NCI-H1694 treated with DMSO at 0.1 percent for 48 hours (cell line): ENCODE measurements around the gene CD93.

Experiments used
- DNase-seq: peaks from one replicate; lab custom pipeline; 2025; lab: John Stamatoyannopoulos, UW

The CD93 gene

DNA sequence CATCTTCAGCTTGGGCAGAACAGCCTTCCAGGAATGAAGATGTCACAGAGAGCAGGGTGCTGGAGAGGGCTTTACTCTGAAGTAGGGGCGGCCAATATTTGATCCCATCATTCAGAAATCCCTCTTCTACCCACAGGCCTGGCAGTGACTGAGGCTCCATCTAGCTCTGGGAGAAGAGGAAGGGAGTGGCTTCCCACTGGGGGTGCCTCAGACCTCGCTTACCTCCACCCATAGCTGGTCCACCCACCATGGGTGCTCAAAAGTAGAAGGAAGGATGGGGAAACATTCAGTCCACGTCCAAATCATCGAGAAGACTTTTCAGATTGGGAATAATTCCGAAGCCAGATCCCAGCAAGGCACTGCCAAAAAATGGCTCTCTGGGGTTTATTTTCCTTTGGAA, 24.9 kb downstream of the CD93 start:
- no peak for DNase-seq

GRCh38 chr20:23060629-23061028, 25.5 kb downstream of the CD93 start:
- DNase-seq, result no peak

DNA sequence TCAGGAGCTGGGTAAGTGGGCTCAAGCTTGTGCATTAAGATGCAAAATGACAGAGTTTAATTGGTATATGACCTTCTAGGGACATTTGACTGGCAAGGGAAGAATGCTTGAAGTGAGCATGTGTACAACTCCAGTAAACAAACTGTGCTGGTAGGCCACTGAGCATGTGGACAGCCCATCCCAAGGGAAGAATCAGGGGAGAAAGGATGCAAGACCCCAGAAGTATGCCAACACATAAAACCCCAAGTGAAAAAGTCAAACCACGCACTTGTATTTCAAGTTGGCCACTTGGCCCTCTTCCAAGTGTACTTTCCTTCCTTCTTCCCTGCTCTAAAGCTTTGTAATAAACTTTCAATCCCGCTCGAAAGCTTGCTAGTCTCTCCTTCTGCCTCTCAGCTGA, 26.3 kb downstream of the CD93 start:
- no peak for DNase-seq

DNA sequence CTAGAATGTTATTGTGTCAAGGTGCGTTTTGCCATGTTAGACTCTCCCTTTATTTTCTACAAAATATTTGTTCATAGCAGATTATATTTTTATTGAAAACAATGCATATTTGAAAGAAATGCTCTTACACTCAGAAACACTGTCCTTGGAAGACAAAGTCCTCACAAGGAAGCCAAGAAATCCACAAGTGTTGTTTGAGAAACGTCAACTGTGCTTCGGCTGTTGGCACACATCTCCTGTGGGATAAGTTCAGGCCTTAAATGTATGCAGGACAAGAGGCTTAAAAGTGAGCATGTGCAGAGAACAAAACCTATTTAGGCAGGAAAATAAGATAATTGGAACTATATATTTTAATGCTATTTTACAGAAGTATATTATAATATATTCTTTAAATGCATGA, 27.1 kb downstream of the CD93 start:
- no peak for DNase-seq

DNA sequence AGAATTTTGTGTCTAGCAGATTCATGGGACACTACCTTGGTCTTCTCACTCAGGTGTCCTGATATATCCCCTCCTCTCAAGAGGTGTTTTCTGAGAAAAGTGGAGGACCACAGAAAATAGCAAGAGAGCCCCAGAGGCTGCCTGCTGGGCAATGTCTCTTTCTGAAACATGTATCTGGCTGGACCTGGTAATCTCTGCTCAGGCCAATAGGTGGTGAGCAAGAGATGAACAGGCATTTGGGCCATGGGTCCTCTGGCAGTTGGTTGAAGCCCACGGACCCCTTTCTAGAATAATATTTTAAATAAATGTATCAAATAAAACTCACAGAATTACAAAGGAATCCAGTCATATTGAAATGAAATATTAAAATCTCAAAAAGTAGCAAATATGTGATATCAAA, 27.9 kb downstream of the CD93 start:
- DNase-seq, result no peak

DNA sequence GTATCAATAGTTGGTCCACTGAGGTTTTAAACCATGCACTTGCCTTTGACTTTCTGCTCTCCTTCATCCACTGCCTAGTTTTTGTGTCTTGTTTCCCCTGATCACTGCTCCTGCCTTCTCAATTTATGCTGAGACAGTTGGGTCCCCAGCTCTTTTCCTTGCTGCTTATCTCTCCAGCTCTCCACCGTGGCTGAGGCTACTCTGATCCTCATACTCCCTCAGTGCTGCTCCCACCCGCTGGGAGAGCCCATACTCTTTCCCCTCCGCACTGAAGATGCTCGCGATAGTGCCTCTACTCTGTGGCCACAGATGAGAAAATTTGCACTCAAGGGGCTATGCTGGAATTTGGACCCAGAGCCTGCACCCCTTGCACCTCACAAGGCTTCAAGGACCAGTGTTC, 33.2 kb downstream of the CD93 start:
- DNase-seq, result no peak

DNA sequence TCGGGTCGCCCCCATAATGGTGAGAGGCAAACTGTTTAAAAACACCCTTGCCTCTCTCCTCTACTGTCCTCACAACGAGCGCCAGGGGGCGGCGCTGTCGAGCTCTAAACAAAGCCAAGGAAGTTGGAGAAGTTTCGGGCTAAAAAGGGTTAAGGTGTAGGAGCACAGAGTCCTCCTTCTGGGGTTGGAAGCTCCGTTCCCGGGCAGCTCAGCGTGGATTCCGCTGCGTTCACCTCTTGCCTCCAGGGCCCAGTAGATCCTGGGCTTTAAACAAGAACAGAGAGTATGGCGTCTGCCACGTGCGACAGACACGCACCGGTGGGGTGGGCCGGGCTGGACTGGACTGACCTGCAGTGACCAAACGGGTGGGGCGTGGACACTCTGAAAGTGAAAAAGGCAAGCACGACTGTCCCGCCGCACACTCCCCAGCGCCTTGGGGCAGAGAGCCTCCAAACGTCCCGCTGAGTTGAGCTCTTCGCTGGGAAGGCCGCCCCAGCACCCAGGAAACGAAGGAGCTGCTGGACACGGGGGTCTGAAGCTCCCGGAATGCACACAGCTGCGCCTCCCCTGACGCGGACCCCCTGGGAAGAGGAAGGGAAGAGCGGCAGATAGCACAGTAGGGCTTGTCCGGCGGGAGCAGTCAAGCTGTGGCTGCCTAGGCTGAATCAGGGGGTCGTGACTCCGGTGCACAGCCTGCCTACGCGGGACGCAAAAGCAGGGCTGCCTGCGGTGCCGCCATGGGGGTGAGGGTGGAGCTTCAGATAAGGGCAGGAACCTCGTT, 35.1 kb downstream of the CD93 start:
- DNase-seq, result no peak

DNA sequence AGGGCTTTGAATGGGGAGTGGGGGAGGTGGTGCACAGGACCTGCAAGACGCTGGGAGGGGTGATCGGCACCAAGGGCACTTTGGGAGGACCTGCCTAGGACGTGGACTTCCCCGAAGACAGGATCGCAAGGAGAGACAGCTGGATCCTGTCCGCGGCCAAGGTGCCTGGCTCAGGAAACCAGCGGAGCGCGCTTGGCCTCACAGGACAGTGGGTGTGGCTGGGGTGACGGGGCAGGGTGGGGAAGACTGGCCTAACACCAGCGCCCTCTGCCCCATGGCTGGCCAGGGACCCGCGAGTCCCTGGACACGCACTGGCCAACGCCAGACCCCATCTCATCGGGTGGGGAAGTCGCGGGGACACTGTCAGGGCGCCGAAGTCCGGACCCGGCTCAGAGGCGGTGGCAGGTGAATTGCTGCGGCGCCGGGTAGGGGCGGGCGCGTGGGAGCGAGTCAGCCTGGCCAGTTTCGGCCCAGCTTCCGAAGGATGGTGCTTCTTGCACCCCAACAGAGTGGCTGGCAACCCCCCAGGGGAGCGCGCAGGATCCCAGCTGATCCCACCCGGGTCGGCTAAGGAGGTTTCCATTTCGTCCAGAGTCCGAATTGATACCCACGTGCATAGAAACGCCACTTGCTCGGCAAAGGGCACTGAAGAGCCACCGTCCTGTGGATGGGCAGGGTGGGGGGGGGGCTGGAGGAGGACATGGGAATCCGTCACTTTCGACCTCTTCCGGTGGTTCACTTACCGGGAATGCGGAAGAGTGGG, 35.9 kb downstream of the CD93 start:
- DNase-seq, result no peak

DNA sequence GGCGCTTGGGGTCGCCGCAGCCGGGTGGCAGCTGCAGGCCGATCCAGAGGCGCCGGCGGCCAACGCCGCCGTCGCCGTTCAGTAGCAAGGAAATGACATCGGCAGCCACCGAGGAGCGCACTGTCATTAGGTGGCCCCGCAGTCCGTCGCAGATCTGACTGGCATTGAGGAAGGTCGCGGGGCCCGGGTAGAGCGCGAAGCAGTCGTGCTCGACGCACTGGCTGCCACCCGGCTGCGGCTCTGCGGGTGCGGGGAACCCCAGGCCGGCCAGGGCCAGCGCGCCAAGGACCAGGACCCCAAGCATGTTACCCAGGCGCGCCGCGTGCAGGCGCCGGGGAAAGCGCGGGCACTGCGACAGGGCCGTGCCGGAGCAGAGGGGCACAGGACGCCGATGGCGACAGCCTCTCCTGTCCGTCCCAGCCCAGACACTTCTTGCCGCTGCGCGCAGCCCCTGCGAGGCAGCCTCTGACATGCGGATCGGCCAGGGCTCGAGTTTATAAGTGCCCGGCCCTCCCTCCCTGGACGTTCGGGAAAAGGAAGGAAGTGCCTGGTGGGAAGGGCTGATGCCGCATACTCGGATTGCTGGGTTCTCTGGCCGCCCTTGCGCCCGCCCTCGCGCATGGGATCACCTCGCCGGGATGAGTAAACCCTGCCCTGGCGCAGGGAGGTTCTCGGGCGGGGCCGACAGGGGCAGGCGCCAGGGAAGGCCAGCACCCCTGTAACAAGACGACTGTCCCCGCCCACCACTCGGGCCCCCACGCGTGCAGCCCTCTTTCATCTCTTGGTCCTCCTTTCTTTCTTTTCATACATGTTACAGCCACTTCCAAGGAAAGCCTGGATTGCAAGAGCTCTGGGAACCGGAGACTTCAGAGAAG, 36.7 kb downstream of the CD93 start, which contains the start of gene THBD:
Gene THBD (minus strand): TSS at position 472 of the 875 bp plus-strand sequence. CDS start 168 bp downstream, at position 304.
- no peak for DNase-seq

DNA sequence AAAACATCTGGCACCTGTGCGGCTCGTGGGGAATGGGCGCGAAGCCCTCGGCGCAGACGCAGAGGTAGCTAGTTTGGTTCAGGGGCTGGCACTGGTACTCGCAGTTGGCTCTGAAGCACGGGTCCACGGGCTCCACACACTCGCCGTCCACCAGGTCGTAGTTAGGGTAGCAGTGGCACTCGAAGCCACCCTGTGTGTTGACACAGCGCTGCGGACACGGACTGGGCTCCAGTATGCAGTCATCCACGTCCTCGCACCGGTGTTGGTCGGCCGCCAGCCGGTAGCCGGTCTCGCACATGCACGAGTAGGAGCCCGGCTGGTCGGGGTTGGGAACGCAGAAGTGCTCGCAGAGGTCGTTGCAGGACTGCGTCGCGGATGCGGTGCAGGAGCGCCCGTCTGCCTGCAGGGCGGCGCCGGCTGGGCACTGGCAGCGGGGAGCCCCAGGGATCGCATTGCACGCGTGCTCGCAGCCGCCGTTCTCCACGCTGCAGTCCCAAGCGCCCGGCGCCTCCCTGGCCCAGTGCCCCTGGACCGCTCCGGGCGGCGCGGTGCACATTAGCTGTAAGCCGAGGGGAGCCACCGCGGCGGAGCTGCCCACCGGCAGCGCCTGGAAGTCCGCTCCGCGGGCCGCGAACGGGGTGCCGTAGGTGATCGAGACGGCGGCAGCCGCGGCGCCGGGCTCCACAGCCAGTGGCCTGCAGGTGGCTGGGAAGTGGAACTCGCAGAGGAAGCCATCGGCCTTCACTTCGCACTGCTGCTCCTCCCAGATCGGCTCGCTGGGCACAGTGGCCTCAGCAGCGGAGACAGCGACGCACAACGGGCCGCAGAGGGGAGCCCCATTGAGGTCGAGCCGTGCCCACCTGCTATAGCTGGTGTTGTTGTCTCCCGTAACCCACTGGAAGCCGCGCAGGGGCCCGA, 37.6 kb downstream of the CD93 start:
- DNase-seq, result no peak

DNA sequence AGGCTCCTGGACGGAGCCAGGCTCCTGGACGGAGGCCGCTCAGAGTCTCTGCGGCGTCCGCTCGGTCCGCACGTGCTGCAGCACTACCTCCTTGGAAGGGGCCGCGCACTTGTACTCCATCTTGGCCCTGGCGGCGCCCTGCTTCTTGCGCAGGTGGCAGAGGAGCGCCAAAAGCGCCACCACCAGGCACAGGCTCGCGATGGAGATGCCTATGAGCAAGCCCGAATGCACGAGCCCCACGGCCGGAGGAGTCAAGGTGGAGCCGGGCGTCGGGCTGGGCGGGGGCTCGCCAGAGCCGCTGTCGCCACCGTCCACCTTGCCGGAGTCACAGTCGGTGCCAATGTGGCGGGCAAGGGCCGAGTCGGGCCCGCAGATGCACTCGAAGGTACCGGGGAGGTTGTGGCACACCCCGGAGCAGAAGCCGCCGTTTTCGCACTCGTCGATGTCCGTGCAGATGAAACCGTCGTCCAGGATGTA, 38.3 kb downstream of the CD93 start:
- DNase-seq, result no peak

- no peak for DNase-seq
These were observed 39.0 kb downstream of the CD93 start for GRCh38 chr20:23047001-23047737.

DNA sequence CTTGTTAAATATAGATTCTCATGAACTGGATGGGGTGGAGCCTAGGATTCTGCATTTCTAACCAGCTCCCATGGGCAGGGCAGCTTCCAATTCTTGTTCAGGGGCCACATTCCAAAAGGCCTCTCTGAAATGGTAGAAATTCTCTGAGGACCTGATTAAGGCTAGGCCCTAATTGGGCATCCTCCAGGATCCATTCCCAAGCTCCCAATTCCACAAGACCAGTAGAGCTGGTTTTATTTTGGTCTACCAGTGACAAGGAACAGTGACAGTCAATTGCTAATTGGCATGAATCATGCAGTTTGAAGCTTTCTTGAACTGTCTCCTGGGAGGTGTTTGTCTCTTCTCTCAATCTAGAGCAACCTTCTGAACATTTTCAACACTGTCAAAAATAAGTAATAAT, 39.7 kb downstream of the CD93 start:
- DNase-seq, result no peak

- DNase-seq, result no peak
These were observed 42.7 kb downstream of the CD93 start for GRCh38 chr20:23043376-23043775.

- DNase-seq, result no peak
These were observed 43.9 kb downstream of the CD93 start for GRCh38 chr20:23042270-23042669.

GRCh38 chr20:23039885-23040508, 46.1 kb downstream of the CD93 start:
- no peak for DNase-seq

GRCh38 chr20:23039136-23039875, 46.8 kb downstream of the CD93 start:
- DNase-seq, result no peak

- DNase-seq, result no peak
These were observed 49.1 kb downstream of the CD93 start for GRCh38 chr20:23037017-23037481.

DNA sequence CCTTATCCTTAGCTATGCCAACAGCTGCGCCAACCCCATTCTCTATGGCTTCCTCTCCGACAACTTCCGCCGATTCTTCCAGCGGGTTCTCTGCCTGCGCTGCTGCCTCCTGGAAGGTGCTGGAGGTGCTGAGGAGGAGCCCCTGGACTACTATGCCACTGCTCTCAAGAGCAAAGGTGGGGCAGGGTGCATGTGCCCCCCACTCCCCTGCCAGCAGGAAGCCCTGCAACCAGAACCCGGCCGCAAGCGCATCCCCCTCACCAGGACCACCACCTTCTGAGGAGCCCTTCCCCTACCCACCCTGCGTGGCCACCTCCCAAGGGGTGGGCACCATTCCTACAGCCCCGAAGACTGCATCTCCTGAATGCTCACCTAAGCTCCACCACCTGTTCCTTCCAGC, 49.8 kb downstream of the CD93 start:
- DNase-seq, result no peak
